LNCAP (cell line): Measurements from ENCODE around the gene BTBD2.

Source experiments
- CTCF ChIP-seq: fragments of 450-650 bp; IDR thresholded peaks from 2 replicates; pipeline ENCODE4 v1.5.1; 2017; ENCODE audit warnings: mild to moderate bottlenecking

Gene BTBD2

GRCh38 chr19:2012941-2013682 lies 2.4 kb downstream of the BTBD2 start:
- TF ChIP-seq CTCF: no peak

DNA sequence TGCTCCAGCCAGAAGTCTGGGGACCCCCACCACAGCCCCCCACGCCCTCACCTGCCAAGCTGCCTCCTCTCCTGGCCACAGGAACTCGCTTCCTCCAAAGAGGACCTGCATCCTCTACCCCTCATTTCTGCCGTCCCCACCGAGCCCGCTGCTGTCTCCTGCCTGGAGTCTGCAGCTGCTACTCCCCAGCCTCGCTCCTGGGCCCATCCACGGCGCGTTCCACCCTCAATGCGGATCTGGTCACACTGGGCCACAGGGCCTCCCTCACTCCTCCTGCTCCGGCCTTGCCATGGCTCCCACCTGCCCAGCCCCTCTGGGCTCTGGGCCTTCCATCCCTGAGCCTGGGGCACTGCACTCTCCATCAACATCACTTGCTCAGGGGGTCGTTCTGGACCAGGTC lies 4.3 kb downstream of the BTBD2 start:
- no peak for TF ChIP-seq CTCF

DNA sequence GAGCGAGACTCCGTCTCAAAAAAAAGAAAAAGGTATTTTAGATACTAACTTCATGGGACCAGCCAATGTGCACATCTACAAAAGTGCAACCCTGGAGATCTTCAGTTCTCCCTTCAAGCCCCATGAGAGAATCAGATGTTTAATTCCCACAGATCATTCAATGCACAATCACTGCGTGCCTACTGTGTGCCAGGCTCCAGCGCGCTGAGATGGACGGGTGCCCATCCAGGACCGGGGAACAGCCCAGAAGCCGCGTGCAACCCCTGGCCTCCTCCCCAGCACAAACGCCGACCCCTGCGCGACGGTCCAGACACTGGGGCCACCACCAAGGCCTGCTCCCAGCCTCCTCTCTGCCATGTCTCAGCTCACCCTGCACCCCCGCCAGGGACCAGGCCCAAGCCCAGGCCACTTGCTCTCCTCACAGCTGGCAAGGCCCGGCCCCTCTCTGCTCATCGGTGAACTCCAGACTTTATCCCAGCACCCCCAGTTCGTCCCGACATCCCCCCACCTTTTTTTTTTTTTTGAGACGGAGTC lies 5.3 kb downstream of the BTBD2 start:
- TF ChIP-seq CTCF: no peak

DNA sequence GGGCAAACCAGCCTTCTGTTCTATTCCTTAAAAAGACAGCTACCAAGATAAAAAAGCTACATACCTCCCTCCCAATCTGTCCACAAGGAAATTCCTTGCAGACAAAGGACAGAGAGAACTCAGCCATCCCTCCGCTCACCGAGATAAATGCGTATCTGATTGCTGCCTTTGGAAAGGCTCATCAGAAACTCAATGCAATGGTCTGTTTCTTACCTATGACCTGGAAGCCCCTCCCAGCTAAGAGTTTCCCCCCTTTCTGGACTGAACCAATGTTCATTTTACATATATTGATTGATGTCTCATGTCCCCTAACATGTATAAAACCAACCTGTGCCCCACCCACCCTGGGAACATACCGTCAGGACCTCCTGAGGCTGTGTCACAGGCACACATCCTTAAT lies 11.6 kb downstream of the BTBD2 start:
- TF ChIP-seq CTCF: no peak

DNA sequence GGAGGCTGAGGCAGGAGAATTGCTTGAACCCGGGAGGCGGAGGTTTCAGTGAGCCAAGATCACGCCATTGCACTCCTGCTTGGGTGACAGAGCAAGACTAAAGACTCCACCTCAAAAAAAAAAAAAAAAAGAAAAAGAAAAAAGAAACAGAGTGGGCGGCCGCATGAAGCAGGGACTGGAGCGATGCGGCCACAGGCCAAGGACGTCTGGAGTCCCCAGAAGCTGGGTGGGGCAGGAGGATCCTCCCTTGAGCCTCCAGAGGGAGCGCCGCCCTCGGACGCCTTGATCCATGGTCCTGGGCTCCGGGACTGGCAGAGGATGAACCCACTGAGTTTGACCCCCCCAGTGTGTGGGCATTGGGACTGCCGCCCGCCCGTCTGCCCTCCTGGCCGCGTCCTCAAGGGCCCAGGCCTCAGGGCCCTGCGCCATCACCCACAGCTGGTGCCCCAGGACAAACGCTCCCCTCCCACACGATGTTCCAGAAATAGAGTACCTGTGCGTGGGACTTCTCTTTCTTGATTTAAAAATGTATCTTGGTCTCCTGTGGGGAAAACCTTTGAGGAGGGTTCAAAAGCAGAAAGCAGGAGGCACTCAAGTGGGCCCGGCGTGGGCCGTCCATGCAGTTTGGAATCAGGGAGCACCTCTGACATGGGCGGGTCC lies 15.5 kb downstream of the BTBD2 start:
- TF ChIP-seq CTCF: no peak

DNA sequence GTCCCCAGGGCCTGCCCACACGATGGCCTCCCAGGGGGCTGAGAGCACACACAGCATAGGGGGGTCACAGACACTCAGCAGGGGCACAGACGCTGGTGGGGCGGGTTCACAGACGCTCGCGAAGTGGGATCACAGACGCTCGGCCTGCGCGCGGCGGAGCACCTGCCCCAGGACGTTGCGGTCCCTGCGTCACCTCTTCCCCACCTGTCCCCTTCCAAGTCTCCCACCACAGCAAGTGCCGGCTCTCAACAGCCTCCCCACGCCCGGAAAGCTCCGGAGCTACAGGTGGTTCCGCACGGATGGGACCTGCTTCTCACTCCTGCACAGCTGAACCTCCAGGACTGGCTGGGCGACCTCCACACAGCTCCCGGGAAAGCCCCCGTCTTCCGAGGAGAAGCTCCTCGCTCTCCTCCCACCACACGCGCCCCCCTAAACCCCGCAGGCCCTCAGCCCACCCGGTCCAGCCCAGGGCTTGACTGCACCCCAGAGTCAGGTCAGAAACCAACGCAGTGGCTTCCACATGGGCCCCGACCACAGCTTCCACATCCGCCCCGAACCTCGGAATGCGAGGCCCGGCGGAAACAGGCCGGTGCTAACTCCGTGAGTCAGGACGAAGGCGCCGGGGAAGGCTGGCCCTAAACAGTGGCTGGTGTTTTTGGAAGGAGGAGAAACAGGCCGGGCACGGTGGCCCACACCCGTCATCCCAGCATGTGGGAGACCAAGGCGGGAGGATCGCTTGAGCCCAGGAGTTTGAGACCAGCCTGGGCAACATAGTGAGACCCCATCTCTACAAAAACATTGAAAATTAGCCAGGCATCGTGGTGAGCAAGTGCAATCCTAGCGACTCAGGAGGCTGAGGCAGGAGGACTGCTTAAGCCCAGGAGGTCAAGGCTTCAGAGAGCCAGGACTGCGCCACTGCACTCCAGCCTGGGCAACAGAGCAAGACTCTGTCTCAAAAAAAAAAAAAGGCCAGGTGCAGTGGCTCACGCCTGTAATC lies 16.5 kb downstream of the BTBD2 start:
- no peak for TF ChIP-seq CTCF
